NCI-H2081 (cell line): Measurements from ENCODE around the gene MRPL53.
A peak's percentile ranks its signal among the peaks of the same experiment; 100 is the strongest.
"Not testable (repeated sequence)": the region's sequence is repeated elsewhere in the genome, so short reads cannot be mapped to it uniquely, and the experiment has no call there.

Source experiments
- DNase-seq, 2 experiments: peaks; one replicate each; lab custom pipeline; 2025; lab: John Stamatoyannopoulos, UW

Gene MRPL53

GRCh38 chr2:74448771-74449170, 23.7 kb downstream of the MRPL53 start:
- no peak for DNase-seq

- DNase-seq = no peak
These were observed 25.1 kb downstream of the MRPL53 start for GRCh38 chr2:74447230-74447999.

GRCh38 chr2:74444498-74445318, 27.8 kb downstream of the MRPL53 start:
- DNase-seq = no peak

- not testable (repeated sequence) for DNase-seq
These were observed 29.8 kb downstream of the MRPL53 start for GRCh38 chr2:74442483-74443297.

GRCh38 chr2:74441690-74442482, 30.6 kb downstream of the MRPL53 start, which contains the start of gene RTKN:
TSS of gene RTKN (minus strand) at chr2:74441937. CDS start at chr2:74441816, 121 bp downstream.
- peak; percentile 73 to 77 for DNase-seq

GRCh38 chr2:74441170-74441689, 31.2 kb downstream of the MRPL53 start:
- DNase-seq = peak in 1 of 2 experiments; percentile 71

- DNase-seq = peak; percentile 78 to 88
These were observed 31.9 kb downstream of the MRPL53 start for GRCh38 chr2:74440378-74441169.

GRCh38 chr2:74439803-74440377, 32.6 kb downstream of the MRPL53 start:
- no peak for DNase-seq

- no peak for DNase-seq
These were observed 33.1 kb downstream of the MRPL53 start for GRCh38 chr2:74439373-74439772.

- DNase-seq = no peak
These were observed 34.2 kb downstream of the MRPL53 start for GRCh38 chr2:74438248-74438647.

- no peak for DNase-seq
These were observed 35.4 kb downstream of the MRPL53 start for GRCh38 chr2:74436848-74437695.

GRCh38 chr2:74436111-74436805, 36.2 kb downstream of the MRPL53 start:
- no peak for DNase-seq

GRCh38 chr2:74430502-74430901, 42.0 kb downstream of the MRPL53 start:
- DNase-seq = no peak

- DNase-seq = no peak
These were observed 42.7 kb downstream of the MRPL53 start for GRCh38 chr2:74429487-74430451.

GRCh38 chr2:74428675-74429074, 43.8 kb downstream of the MRPL53 start:
- no peak for DNase-seq

- DNase-seq = no peak
These were observed 44.9 kb downstream of the MRPL53 start for GRCh38 chr2:74427551-74427950.

GRCh38 chr2:74426181-74426758, 46.2 kb downstream of the MRPL53 start:
- no peak for DNase-seq
